ENCODE data around the gene UBE4B.

UBE4B gene

DNA sequence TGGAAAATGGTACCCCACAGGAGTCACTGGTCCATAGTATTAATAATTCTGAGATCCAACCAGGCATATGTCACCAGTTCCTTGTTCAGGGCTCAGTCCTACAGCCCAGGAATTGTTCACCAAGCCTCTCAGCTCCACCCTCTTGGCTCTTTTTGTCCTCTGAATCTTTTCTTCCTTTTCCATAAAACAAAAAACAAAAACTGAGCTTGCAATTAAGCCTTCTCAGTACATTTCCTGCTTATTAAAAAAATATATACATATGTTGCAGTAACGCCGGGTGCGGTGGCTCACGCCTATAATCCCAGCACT lies 154.2 kb downstream of the UBE4B start:
- DNase-seq = no peak
- TF ChIP-seq, protein P1, sequence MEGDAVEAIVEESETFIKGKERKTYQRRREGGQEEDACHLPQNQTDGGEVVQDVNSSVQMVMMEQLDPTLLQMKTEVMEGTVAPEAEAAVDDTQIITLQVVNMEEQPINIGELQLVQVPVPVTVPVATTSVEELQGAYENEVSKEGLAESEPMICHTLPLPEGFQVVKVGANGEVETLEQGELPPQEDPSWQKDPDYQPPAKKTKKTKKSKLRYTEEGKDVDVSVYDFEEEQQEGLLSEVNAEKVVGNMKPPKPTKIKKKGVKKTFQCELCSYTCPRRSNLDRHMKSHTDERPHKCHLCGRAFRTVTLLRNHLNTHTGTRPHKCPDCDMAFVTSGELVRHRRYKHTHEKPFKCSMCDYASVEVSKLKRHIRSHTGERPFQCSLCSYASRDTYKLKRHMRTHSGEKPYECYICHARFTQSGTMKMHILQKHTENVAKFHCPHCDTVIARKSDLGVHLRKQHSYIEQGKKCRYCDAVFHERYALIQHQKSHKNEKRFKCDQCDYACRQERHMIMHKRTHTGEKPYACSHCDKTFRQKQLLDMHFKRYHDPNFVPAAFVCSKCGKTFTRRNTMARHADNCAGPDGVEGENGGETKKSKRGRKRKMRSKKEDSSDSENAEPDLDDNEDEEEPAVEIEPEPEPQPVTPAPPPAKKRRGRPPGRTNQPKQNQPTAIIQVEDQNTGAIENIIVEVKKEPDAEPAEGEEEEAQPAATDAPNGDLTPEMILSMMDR (IDR thresholded peaks at IDR 0.05; ENCODE audit: low read depth, low read length) = no peak
- Histone ChIP-seq H3K27me3 (ENCODE audit: insufficient read depth, low read depth, severe bottlenecking) (no peaks in the 10 kb centered on the region), H3K9me3 (ENCODE audit: severe bottlenecking) (no peaks in the 10 kb centered on the region), H3K36me3 (no peaks in the 10 kb centered on the region), H3K4me3 (ENCODE audit: low read depth, low read length) (no peak overlapping the region), H3K27ac (no peak overlapping the region)

DNA sequence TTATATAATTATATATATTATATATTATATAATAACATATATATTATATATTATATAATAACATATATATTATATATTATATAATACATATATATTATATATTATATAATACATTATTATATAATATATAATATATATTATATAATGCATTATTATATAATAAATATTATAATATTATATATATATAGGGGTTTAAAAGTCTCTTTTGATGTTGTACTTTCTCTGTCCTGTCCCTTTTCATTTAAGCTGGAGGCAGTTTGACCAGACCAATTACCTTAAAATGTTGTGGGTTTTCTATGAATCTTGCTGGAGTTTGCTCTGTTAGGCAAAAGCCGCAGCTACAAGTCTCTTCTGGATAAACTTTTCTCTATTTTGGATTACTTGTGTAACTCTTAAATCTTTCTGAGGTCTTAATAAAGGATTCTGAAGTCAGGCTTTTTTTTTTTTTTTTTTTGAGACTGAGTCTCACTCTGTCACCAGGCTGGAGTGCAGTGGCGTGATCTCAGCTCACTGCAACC lies 155.4 kb downstream of the UBE4B start:
- DNase-seq = no peak
- TF ChIP-seq, protein P1 (IDR thresholded peaks at IDR 0.05; ENCODE audit: low read depth, low read length) = no peak
- H3K27me3 ChIP-seq (ENCODE audit: insufficient read depth, low read depth, severe bottlenecking) = no peaks in the 10 kb centered on the region

DNA sequence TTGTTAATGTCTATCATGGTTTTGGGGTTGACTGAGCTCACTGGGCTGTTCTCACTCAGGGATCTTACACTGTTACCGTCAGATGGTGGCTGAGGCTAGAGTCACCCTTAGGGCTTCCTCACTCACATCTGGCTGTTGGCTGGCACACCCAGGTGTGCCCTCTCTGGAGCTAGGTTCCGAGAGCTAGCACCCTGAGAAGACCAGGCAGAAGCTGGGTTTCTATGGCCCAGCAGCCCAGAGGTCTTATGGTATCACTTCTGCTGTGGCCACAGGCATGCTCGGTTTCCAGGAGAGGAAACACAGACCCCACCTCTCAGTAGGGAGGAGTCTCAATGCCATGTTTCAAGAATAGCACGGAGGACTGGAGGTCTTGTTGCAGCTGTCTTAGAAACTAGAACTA lies 156.9 kb downstream of the UBE4B start:
- Histone ChIP-seq H3K27ac (no peak overlapping the region), H3K9me3 (ENCODE audit: severe bottlenecking) (no peaks in the 10 kb centered on the region), H3K27me3 (ENCODE audit: insufficient read depth, low read depth, severe bottlenecking) (no peaks in the 10 kb centered on the region), H3K4me3 (ENCODE audit: low read depth, low read length) (no peak overlapping the region), H3K36me3 (no peaks in the 10 kb centered on the region)
- TF ChIP-seq, protein P1 (IDR thresholded peaks at IDR 0.05; ENCODE audit: low read depth, low read length) = no peak
- no peak for DNase-seq

More for the DNA sequence above, 155.4 kb downstream of the UBE4B start:
- Histone ChIP-seq H3K4me3 (ENCODE audit: low read depth, low read length) (no peak overlapping the region), H3K27ac (no peak overlapping the region), H3K9me3 (ENCODE audit: severe bottlenecking) (no peaks in the 10 kb centered on the region), H3K36me3 (no peaks in the 10 kb centered on the region)

DNA sequence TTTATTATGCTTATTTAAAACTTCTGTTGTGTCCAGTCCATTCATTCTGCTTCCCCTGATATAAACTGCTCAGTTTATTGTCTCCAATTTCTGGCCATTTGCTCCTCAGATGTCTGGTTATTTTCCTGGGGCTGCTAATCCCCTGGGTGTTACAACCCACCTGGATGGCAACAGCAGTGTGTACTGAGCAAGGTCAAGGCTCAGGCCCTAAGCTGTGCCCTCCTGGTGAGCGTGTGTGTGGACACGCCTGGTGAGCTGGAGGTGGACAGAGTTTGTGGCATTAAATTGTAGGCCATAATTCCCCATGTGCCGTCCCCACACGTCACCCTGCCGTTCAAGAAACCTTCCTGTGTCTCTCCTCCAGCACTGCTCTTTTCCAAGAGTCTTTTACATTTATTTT lies 159.5 kb downstream of the UBE4B start:
- DNase-seq = peak; percentile 39
- no peak overlapping the region for H3K4me3 ChIP-seq (ENCODE audit: low read depth, low read length)
- peak overlapping the region; percentile 71 for H3K27ac ChIP-seq
- H3K27me3 ChIP-seq (ENCODE audit: insufficient read depth, low read depth, severe bottlenecking) = no peaks in the 10 kb centered on the region
- no peaks in the 10 kb centered on the region for H3K9me3 ChIP-seq (ENCODE audit: severe bottlenecking)
- TF ChIP-seq, protein P1 (IDR thresholded peaks at IDR 0.05; ENCODE audit: low read depth, low read length) = no peak
- H3K36me3 ChIP-seq = no peaks in the 10 kb centered on the region

DNA sequence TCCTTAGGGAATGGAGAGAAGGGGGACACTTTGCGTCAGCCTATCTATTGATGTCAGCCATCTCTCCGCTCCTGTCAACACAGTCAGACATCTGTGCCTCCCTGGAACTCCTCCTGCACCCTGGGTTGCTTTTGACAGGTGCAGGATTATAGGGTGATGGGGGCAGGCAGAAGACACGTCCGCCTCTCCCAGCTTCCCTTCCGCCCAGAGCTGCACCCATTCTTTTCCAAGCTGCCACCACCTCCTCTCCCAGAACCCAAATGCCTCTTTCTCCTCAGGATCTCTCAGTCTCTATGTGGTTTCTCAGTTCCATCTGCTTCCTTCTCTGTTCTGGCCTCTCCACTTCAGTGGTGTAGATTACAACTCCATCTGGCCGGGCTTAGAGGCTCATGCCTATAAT lies 160.5 kb downstream of the UBE4B start:
- TF ChIP-seq, protein P1 (IDR thresholded peaks at IDR 0.05; ENCODE audit: low read depth, low read length) = no peak
- Histone ChIP-seq H3K27me3 (ENCODE audit: insufficient read depth, low read depth, severe bottlenecking) (no peaks in the 10 kb centered on the region), H3K36me3 (no peaks in the 10 kb centered on the region), H3K4me3 (ENCODE audit: low read depth, low read length) (no peak overlapping the region), H3K9me3 (ENCODE audit: severe bottlenecking) (no peaks in the 10 kb centered on the region), H3K27ac (peak overlapping the region; percentile 71)
- peak; percentile 88 for DNase-seq

DNA sequence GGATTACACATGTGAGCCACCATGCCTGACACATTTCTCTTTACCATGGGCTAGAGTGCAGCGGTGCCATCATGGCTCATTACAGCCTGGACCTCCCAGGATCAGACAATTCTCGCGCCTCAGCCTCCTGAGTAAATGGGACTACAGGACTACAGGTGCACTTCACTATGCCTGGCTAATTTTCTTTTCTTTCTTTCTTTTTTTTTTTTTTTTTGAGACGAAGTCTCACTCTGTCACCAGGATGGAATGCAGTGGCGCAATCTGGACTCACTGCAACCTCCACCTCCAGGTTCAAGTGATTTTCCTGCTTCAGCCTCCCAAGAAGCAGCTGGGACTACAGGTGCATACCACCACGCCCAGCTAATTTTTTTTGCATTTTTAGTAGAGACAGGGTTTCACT lies 162.8 kb downstream of the UBE4B start:
- H3K36me3 ChIP-seq = no peaks in the 10 kb centered on the region
- no peak for DNase-seq

More for the DNA sequence above, 162.8 kb downstream of the UBE4B start:
- no peak overlapping the region for H3K27ac ChIP-seq
- H3K27me3 ChIP-seq (ENCODE audit: insufficient read depth, low read depth, severe bottlenecking) = no peaks in the 10 kb centered on the region
- TF ChIP-seq, protein P1 (IDR thresholded peaks at IDR 0.05; ENCODE audit: low read depth, low read length) = no peak
- H3K9me3 ChIP-seq (ENCODE audit: severe bottlenecking) = no peaks in the 10 kb centered on the region
- no peak overlapping the region for H3K4me3 ChIP-seq (ENCODE audit: low read depth, low read length)

Measured in WERI-Rb-1 (cell line).